Measurements from ENCODE around the gene CYTH1.

DNA sequence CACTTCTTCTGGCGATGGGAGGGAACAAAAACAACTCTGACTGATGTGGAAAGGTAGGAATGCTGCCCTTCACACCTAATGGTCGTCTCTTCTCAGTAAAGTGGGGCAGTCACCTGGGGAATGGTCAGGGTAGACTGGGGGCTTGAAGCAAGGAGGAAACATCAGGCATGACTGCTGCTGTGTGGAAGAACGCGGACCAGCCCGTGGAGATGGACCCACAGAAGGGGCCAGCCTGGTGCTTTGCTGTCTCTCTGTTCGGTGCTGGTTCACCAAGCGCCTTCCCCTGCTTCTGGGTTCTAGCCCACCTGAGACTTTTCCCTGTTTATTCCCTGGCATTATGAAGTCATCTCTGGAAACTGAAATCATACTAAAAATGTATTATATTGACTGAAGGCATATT, 108.7 kb downstream of the CYTH1 start:
- no peak for TF ChIP-seq POLR2A (IDR thresholded peaks at IDR 0.05)
- TF ChIP-seq, protein P1, sequence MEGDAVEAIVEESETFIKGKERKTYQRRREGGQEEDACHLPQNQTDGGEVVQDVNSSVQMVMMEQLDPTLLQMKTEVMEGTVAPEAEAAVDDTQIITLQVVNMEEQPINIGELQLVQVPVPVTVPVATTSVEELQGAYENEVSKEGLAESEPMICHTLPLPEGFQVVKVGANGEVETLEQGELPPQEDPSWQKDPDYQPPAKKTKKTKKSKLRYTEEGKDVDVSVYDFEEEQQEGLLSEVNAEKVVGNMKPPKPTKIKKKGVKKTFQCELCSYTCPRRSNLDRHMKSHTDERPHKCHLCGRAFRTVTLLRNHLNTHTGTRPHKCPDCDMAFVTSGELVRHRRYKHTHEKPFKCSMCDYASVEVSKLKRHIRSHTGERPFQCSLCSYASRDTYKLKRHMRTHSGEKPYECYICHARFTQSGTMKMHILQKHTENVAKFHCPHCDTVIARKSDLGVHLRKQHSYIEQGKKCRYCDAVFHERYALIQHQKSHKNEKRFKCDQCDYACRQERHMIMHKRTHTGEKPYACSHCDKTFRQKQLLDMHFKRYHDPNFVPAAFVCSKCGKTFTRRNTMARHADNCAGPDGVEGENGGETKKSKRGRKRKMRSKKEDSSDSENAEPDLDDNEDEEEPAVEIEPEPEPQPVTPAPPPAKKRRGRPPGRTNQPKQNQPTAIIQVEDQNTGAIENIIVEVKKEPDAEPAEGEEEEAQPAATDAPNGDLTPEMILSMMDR (IDR thresholded peaks at IDR 0.05) = no peak

All from adrenal gland (tissue), 5 donors.